ENCODE data around the gene CACNA1D.

CACNA1D gene

GRCh38 chr3:53765753-53766152, 271.3 kb downstream of the CACNA1D start:
- no peak overlapping the region for H3K27ac ChIP-seq

GRCh38 chr3:53766706-53767105, 272.3 kb downstream of the CACNA1D start:
- Histone ChIP-seq H3K27ac (no peak overlapping the region), H3K4me3 (no peak overlapping the region)

More at GRCh38 chr3:53765753-53766152, 271.3 kb downstream of the CACNA1D start:
- no peak overlapping the region for H3K4me3 ChIP-seq

DNA sequence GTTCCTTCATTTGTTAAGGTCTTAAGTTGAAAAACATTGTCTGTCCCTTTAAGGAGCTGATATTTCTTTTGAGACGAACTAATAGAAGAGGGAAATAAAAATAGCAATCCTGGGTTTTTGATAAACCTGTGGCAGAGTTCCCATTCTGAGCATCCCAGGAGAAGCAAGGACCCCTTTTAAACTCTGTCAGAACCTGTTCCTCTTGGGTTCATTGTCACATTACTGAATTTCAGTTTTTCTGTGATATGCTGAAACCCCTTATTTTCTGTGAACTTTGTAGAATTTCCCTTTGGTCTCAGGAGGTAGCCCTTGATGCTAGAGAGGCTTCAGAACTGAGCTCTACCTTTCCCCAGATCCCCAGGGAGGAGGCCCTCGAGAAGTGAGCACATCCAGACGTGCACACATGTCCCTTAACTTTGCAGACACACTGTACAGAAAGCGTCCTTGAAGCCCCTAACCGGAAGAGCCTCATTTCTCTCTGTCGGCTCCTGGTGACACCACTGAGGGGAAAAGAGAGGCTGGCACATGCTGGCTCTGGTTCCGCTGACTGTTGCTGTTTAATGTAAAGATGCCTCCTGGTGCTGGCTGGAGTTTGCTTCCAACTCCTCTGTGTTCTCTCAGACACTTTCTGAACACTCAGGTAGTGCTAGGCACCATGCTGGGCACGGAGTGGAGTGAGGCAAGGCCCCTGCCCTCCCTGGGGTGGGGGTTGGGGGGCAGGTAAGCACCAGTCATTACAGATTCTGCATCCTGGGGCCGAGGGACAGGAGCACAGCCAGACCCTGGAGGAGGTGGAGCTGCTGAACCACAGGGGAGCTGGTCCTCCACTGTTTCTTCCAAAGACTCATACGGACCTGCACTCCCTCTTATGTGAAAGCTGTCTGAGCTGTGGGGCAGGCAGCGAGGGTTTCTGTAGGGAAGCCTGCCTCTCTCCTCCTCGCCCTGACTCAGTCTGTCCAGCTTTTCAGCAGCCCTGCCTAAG, 274.4 kb downstream of the CACNA1D start:
- H3K4me3 ChIP-seq = no peak overlapping the region

GRCh38 chr3:53772562-53772961, 278.2 kb downstream of the CACNA1D start:
- H3K4me3 ChIP-seq = no peak overlapping the region

More for the DNA sequence above, 274.4 kb downstream of the CACNA1D start:
- H3K27ac ChIP-seq = no peak overlapping the region

GRCh38 chr3:53773021-53773436, 278.6 kb downstream of the CACNA1D start:
- H3K4me3 ChIP-seq = no peak overlapping the region
- peak overlapping the region in 8 of 21 experiments; percentile 38 to 75 (median 62) for H3K27ac ChIP-seq

More at GRCh38 chr3:53772562-53772961, 278.2 kb downstream of the CACNA1D start:
- peak overlapping the region in 7 of 21 experiments; percentile 16 to 75 (median 59) for H3K27ac ChIP-seq

DNA sequence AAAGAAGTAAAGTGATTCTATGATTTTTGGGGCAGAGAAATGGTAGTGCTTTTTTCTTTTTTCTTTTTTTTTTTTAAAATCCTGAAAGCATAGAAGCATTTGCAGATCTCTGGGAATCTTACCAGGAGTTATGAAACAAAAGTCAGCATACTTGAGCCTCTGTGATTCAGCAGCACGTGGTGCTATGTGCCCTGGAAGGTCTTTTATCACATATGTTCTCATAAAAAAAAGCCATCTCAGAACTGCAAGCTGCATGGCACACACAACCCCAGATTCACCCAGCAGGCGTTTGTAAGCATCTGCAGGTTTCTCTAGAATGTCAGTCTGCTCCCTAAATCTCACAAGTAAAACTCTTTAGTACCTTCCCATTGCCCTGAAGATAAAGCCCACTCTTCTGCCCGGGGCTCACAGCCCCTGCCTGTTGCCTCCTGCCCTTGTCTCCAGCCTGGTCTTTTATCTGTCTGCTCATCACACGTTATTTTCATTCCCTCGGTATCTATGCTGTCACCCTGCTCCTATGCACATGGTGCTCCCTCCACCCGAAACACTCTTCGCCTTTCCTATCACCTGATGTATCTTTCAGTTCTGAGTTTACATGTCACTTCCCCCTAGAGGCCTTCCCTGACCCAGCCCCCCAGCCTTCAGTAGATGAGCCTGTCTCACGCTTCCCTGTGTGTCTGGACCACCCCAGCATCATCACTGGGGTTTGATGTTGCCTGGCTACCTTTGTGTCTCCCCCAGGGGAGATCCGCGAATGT, 279.4 kb downstream of the CACNA1D start:
- H3K27ac ChIP-seq = peak overlapping the region in 6 of 21 experiments; percentile 38 to 75 (median 63)
- H3K4me3 ChIP-seq = no peak overlapping the region

DNA sequence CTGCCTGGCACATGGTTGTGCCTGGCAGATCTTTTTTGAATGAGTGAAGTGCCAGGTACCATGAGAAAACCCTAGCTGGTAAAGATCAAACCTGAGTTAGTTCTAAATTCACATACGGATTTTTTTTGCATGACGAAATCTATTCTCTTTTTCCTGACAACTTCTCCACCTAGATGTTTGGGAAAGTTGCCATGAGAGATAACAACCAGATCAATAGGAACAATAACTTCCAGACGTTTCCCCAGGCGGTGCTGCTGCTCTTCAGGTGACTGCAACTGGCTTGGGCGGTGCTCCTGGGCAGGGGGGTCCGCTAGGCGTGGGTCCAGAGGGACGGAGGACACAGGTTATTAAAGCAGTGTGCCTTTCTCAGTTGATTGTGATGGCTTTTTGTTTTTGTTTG, 280.0 kb downstream of the CACNA1D start:
- Histone ChIP-seq H3K4me3 (no peak overlapping the region), H3K27ac (peak overlapping the region in 1 of 21 experiments; percentile 9)

GRCh38 chr3:53775018-53775417, 280.6 kb downstream of the CACNA1D start:
- Histone ChIP-seq H3K27ac (peak overlapping the region in 1 of 21 experiments; percentile 29), H3K4me3 (no peak overlapping the region)

DNA sequence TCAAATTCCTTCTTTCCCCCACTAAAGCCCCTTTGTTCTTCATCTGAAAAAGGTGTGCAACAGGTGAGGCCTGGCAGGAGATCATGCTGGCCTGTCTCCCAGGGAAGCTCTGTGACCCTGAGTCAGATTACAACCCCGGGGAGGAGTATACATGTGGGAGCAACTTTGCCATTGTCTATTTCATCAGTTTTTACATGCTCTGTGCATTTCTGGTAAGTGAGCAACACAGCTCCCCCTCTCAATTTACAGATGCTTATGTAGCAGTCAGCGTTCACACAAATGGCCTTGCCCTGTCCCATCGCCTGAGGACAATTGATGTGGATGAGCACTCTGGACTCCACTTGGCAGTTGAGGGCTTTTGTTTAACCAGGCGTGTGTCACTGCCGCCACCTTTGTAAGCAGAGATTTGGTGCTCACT, 281.4 kb downstream of the CACNA1D start:
- Histone ChIP-seq H3K27ac (peak overlapping the region in 4 of 21 experiments; percentile 18 to 41 (median 29)), H3K4me3 (no peak overlapping the region)

- peak overlapping the region in 3 of 21 experiments; percentile 2 to 30 (median 18) for H3K27ac ChIP-seq
- no peak overlapping the region for H3K4me3 ChIP-seq
Observed at GRCh38 chr3:53776494-53777101, 282.2 kb downstream of the CACNA1D start.

DNA sequence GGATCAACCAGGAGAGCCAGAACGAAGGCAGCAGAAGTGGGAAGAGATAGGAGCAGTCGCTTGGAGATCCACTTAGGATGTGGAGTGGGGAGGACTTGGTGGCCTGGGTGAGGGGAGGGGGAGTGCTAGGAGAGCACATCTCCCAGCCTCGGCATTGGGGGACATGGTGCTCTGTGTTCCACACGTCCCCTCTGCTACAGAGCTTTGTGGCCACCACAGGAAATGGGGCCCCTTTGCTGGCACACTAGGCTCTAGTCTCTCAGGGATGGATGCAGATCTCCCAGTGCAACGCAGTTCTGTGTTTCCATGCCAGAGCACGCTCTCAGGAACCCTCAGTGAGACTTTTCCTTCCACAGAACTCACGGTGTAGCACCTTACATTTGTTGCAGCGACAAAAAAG, 283.1 kb downstream of the CACNA1D start:
- peak overlapping the region in 1 of 21 experiments; percentile 2 for H3K27ac ChIP-seq

DNA sequence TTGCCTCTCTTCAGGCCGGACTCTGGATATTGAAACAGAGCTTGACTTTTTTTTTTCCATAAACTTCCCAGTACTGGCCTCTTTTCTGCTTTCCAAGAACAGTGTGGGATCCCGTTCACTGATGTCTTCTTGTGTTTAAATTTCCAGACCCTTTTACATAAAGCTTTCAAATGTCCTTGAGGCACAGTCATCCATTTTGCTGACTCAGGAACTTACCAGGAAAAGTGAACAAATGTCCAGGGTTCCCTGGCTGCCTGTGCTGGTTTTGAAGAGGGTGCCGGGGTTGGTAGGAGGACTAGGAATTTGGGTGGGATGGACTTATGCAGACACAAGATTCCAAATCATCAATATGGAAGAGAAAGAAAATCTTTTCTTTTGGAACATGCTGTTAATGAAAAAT, 283.7 kb downstream of the CACNA1D start:
- H3K4me3 ChIP-seq = no peak overlapping the region

More for the DNA sequence above, 283.1 kb downstream of the CACNA1D start:
- H3K4me3 ChIP-seq = no peak overlapping the region

GRCh38 chr3:53780171-53780570, 285.8 kb downstream of the CACNA1D start:
- Histone ChIP-seq H3K27ac (no peak overlapping the region), H3K4me3 (no peak overlapping the region)

More for the DNA sequence above, 283.7 kb downstream of the CACNA1D start:
- no peak overlapping the region for H3K27ac ChIP-seq

DNA sequence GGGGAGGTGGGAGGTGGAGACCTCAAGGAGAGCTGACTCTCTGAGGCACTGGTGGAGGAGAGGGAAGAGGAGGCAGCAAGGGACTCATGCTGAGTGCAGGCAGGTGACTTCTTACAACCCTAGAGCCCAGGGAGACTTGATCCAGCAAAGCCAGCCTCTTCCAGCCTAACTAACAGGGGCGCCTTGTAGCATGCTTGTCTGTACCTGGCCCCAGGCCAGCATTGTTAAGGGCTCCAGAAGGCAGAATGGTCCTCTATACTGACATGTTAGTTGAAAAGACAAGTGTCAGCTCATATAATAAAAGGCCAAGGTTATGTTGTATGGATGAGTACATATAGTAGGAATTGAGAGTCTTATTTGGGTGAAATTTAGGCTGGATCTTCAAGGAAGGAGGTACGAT, 286.4 kb downstream of the CACNA1D start:
- Histone ChIP-seq H3K4me3 (no peak overlapping the region), H3K27ac (no peak overlapping the region)

GRCh38 chr3:53787016-53787415, 292.6 kb downstream of the CACNA1D start:
- Histone ChIP-seq H3K4me3 (no peak overlapping the region), H3K27ac (no peak overlapping the region)

DNA sequence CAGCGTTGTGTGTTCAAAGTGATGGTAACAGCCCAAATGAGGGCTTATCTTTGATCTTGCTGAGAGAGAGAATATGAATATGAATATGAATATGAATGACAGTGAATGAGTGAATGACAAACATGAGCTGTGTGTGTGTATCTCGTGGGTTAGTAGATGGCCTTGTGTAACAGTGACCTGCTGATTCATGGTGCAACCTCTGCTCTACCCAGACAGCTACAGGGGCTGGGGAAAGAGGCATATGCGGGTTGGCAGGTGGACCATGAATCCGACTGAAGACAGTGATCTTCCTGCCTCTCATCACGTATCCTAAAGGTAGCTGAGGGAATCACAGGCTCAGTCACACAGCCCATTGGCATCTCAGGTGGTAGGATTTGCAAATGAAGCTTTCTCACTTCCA, 293.6 kb downstream of the CACNA1D start:
- Histone ChIP-seq H3K4me3 (no peak overlapping the region), H3K27ac (no peak overlapping the region)

- Histone ChIP-seq H3K4me3 (no peak overlapping the region), H3K27ac (no peak overlapping the region)
Observed at GRCh38 chr3:53789459-53789858, 295.0 kb downstream of the CACNA1D start.

- H3K4me3 ChIP-seq = no peak overlapping the region
- H3K27ac ChIP-seq = no peak overlapping the region
Observed at GRCh38 chr3:53790470-53790869, 296.1 kb downstream of the CACNA1D start.

GRCh38 chr3:53791317-53791716, 296.9 kb downstream of the CACNA1D start:
- Histone ChIP-seq H3K4me3 (no peak overlapping the region), H3K27ac (no peak overlapping the region)

- Histone ChIP-seq H3K27ac (no peak overlapping the region), H3K4me3 (no peak overlapping the region)
Observed at GRCh38 chr3:53792866-53793265, 298.5 kb downstream of the CACNA1D start.

Data from skin epidermis (tissue), 12 donors.